Activated CD4-positive, alpha-beta T cell treated with anti-CD3 and anti-CD28 coated beads, Interleukin-2, Interleukin-4, amounts not matched to agents 100 ng/mL and 50 ng/mL, durations not matched to agents 16 hours and 8 hours (primary cell): ENCODE data around the gene CD248.
"Not testable (repeated sequence)": the region's sequence is repeated elsewhere in the genome, so short reads cannot be mapped to it uniquely, and the experiment has no call there.

Source experiments
- DNase-seq: peaks from one replicate; pipeline ENCODE4 v3.0.0-alpha.2; 2020; ENCODE audit warnings: low spot score

Gene CD248, protein sequence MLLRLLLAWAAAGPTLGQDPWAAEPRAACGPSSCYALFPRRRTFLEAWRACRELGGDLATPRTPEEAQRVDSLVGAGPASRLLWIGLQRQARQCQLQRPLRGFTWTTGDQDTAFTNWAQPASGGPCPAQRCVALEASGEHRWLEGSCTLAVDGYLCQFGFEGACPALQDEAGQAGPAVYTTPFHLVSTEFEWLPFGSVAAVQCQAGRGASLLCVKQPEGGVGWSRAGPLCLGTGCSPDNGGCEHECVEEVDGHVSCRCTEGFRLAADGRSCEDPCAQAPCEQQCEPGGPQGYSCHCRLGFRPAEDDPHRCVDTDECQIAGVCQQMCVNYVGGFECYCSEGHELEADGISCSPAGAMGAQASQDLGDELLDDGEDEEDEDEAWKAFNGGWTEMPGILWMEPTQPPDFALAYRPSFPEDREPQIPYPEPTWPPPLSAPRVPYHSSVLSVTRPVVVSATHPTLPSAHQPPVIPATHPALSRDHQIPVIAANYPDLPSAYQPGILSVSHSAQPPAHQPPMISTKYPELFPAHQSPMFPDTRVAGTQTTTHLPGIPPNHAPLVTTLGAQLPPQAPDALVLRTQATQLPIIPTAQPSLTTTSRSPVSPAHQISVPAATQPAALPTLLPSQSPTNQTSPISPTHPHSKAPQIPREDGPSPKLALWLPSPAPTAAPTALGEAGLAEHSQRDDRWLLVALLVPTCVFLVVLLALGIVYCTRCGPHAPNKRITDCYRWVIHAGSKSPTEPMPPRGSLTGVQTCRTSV

DNA sequence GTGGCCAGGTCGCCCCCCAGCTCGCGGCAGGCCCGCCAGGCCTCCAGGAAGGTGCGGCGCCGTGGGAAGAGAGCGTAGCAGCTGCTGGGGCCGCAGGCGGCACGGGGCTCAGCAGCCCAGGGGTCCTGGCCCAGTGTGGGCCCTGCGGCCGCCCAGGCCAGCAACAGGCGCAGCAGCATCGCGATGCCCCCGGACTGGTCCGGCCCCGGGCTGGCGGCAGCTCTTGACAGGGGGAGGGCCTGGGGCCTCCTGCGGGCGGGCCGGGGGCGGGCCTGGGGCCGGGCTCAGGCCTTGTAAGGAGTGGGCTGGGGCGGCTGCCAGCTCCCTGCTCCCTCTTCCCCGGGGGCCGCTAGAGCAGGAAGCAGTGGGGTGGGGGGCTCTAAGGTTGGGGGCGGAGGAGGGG lies at the start of gene CD248:
Gene CD248, minus strand, starts transcription at position 196 of the 403 bp plus-strand sequence. Its CDS starts 17 bp downstream, at position 179.
- DNase-seq = no peak

DNA sequence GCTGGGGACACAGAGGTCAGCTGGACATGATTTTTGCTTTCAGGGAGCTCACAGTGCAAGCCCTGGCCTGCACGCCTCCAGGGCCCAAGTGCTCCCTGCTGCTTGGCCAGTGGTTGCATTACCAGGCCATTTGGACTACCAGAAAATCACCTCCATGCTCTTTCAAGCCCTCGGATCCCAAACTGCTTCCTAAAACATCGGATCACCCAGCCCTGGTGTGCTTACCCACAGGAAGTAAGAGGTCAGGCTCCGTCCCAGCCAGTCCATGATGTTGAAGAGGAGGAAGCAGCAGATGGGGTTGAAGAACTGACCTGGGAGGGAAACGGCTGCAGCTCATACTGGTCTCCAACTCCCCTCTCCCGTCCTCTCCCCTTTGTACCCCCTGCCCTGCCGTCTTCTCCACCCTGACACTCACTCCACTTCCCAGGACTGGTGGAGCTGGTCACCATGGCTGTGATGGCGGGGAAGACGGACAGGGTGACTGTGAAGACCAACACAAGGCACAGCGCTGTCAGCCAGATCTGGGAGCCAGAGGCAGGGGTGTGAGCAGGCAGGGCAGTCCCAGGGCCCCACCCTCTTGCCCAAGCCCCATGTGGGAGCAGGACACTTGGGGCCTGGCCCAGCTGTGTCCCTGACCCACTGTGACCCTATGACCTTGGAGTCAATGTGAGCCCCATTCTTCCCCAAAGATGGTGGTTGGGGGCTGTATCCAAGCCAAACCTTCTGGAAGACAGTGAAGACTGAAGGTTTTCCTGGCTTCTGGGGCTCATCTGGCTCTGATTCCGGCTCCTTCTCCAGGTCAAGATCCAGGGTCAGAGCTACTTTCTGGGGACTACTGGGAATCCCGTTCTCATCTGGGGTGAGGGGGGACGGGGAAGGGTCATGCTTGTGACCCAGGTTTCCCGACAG lies 49.1 kb upstream of the CD248 start:
- DNase-seq = no peak

DNA sequence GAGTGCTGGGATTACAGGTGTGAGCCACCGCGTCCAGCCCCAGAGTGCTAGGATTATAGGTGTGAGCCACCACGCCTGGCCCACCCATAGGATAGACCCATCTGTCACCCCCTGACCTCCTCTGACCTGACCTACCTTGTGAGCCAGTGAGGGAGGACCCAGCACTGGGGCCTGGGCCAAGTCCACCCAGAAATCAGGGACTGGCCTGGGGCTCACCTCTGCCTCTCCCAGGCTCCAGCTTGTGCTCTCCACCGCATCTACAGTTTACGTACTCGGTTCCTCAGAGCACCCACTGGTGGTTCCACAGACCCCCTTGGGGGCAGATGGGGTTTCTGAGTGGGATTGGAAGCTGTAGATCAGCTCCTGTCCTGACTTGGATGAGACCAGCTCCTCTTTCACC lies 48.3 kb upstream of the CD248 start:
- no peak for DNase-seq

DNA sequence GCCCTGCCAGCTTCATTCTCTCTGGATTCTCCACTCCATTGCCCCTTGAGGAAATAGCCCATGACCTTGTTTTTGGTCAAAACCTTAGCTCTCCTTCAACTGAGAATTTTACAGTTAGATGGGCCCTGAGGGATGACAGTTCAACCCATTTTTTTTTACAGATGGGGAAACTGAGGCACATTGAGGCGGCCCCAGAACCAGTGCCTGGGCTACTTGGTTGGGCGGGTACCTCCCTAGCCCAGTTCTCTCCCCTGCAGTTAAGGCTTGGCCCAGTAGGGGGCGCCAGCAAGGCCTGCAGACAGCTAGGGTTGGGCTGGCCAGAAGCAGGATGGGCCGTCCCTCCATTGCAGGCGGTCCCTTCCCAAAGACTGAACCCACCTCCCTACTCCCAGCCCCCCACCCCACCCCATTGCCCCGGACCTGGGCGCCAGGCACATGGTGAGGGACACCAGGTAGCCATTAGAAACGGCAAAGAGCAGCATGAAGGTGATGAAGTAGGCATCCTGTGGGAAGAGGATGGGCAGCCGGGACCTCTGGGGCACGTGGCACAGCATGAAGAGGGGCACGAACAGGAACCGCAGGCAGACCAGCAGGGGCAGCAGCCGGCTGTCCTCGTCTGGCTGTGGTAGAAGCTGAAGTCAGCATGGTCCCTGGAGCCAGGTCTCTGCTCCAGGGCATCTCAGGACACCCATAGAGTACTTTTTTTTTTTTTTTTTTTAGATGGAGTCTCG lies 47.1 kb upstream of the CD248 start:
- peak; percentile 82 for DNase-seq

DNA sequence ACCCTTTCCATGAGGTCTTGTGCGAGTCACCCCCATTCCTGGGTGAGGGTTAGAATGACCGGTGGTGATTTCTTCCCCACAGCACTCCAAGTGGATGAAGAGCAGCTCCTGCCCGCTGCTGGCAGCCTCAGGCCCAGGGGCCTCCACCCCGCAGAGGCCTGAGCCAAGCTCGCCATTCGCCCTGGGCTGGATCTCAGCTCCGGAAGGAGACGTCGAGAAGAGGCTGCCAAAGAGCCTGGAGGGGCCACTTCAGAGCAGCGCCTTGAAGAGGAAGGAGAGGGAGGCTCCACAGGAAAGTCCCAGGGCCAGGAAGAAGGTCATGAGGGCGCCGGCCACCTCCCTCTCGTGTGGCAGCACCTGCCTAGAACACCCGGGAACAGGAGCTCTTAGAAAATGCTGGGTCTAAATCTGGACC lies 46.4 kb upstream of the CD248 start:
- no peak for DNase-seq

DNA sequence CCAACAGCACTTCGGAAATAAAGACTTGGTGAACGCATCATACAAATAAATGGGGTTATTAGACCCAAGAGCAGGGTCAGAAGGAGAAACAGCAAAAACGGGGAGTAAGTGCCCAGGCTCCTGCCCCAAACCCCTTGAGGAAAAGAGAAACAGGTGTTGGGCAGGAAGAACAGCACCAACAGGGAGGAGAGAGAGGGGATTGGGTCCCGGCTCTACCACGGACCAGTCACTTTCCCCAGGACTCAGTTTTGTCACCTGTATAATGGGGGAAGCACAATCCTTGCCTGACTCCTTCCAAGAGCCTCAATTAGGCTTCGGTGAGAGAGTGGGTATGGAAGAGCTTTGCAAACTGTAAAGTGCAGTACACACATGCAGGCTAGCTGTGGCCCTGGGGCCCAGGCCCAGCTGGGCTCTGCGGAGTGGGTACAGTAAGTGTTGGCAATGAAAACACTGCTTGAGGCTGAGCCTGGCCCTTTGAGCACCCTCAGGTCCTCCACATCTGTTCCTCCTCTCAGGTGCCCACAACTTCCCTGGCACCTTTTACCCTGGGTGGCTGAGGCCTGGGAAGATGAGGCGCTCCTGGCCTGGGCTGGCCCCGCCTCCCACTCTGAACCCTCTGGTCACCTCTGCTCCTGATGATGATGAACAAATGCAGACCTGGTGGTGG lies 45.8 kb upstream of the CD248 start:
- DNase-seq = no peak

DNA sequence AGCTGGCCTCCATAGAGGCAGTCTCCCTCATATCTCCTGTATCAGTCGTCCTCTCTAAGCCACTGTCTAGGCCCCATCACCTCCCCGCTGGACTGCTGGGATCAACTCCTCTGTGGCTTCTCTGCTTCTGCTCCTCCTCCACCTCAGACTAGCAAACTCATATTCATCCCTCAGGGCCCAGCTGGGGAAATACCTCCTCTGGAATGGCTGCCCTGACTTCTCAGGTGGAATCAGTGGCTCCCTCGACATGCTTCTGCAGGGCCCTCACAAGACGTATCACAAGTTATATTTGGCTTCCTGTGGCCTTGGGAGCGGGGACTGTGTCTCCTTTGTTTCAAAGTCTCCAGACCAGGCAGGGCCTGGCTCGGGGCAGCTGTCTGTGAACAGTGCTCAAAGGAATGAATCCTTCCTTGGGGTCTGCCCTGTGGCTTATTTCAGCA lies 44.7 kb upstream of the CD248 start:
- DNase-seq = no peak

DNA sequence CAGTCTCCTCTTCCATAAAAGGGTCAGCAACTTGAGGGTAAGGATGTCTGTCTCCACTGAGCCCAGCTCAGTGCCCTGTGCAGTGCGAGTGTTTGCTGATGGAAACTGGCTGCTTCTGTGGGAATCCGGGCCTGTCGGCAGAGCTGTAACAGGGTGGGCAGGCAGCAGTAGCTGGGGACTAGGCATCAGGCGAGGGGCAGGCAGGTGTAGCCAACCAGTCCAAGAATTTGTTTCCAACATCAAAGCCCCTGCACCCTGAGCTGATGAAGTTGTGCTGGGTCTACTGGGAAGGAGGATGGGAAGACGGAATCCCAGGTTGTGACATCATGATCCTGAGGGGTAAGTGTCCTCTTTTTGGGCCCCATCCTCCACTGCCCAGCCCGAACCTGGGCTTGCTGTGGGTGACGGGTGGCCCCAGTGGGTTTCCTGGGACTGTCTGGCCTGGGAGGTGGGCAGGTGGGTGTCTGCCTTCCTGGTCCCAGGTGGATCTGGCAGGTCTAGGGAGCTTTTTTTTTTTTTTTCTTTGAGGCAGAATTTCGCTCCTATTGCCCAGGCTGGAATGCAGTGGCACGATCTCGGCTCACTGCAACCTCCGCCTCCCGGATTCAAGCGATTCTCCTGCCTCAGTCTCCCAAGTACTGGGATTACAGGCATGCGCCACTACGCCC lies 43.7 kb upstream of the CD248 start:
- no peak for DNase-seq

DNA sequence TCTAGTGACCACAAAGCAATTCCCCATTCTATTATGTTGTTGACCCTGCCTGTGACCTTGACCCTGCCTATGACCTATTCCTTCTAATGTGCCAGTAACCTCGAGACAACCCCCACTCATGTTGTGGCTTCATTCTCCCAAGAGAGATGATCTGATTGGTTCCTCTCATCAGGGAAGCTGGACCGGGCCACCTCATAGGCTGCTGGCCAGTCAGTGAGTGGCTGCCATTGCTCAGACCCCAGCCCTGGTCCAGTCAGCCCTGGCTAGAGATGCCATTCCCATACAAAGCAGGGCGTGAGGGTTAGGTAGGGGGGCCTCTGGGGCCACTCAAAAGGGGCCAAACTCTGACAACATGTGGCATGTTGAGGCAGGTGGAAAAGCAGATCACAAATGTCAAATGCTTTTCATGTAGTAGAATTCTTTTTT lies 42.8 kb upstream of the CD248 start:
- DNase-seq = no peak

DNA sequence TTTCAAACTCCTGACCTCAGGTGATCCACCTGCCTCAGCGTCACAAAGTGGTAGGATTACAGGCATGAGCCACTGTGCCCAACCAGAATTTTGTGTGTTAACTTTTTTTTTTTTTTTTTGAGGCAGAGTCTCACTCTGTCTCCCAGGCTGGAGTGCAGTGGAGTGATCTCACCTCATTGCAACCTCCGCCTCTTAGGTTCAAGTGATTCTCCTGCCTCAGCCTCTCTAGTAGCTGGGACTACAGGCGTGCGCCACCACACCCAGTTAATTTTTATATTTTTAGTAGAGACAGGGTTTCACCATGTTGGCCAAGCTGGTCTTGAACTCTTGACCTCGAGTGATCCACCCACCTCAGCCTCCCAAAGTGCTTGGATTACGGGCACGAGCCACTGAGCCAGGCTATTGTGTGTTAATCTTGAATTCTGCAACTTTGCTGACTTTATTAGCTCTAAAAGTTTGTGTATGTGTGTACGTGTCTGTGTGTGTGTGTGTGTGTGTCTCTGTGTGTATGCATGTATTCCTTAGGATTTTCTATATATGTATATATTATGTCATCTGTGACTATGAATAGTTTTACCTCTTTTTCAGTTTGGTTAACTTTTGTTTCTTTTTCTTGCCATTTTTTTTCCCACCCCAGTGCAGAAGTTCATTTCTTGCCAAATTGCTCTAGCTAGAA lies 33.9 kb upstream of the CD248 start:
- DNase-seq = not testable (repeated sequence)

DNA sequence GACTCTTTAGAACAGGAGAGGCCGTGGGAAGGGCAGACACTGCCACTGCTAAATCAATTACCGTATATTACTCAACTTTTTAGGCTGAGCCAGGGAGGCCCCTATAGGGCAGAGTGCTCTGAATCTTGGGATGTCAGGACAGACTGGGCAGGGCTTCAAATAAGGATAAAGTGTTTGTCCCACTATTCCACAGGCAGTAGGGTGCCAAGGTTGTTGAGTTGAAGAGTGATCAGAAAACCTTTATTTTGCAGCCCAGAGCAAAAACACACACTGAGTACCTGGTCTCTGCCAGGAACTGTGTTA lies 32.2 kb upstream of the CD248 start:
- no peak for DNase-seq

DNA sequence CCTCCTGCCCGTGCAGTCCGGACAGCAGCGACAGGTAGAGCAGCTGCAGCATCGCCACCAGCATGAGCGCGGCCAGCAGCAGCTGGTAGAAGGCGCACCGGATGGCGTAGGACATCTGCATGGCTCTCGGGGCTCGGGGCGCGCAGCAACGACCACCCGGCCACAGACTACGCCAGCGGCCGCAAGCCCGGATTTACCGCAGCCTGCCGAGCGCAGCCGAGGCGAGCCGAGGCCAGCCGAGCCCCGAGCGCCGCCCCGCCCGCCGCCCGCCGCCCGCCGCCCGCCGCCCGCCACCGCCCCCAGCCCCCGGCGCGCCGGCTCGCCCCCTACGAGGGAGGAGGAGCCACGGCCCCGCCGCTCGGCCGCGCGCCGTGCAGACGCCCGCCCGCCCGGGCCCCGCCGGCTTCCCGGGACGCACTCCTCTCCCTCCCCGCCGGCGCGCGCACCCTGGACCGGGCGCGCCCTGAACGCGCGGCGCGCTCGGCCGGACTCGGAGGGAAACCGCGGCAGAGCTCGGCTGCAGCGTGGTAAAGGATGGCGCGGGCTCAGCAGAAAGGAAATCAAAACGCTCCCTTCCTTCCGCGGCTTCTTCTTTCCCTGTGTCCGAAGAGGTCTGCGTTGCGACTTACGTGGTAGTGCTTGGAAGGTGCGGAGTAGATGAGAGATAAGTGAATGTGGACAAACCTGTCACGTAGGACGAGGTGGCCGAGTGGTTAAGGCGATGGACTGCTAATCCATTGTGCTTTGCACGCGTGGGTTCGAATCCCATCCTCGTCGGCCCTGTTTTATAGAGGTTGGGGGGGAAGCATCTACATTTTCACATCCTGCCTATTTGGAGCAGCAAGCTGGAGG lies 30.8 kb upstream of the CD248 start, which contains the start of gene B4GAT1:
Gene B4GAT1, minus strand, starts transcription at position 205 of the 852 bp plus-strand sequence. Its CDS starts 84 bp downstream, at position 121.
- DNase-seq = peak; percentile 91

DNA sequence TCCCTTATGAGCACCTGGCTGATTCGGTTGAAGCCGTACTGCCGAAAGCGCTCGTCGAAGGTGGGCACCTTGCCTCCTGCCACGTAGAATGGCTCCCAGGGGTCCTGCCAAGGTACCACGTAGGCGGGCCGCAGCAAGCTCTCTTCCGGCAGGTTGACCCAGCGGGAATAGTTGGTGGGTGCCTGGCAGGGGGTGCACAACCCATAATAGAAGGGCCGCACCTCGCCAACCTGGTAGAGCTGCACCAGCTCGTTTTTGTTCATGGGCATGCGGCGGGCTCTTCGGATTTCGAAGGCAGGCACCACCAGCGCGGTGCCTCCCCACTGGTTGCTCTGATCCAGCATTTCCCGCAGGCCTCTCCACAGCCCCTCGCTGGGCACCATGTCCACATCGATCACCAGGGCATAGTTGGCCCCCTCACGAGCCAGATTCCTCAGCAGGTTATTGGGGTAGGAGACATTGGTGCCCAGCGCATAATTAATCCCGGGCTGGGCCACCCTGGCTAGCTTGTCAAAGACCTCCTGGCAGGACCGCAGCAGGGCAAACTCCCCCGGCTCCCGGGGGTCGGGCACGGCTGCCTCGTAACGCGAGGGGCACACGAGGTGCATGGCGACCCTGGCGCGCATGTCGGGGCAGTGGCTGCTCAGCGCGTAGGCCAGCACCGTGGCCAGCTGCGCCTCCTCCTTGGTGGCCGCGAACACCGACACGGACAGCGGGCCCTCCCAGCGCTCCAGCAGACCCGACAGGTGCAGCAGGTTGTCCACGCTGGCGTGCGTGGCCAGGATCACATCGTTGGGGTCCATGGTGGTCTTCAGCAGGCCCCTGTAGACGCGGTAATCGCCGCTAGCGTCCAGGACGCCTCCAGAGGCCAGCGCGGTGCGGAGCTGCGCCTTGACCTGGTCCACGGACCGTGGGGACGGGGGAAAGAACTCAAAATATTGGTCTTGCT lies 29.9 kb upstream of the CD248 start:
- no peak for DNase-seq

DNA sequence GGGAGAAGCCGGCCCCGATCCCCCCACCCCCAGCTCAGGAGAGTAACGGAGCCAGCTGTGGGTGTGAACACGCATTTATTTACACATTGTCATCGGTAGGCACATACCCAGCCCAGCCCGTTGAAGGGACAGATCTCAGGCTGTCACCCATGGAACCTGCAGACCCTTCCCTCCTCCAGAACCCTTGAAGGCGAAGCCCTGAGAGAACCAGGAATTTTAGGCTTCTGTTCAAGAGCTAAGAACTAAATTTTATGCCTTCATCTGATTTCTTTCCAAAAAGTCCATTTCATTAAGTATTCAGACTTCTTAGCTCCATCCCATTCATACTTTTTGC lies 28.4 kb upstream of the CD248 start:
- no peak for DNase-seq

DNA sequence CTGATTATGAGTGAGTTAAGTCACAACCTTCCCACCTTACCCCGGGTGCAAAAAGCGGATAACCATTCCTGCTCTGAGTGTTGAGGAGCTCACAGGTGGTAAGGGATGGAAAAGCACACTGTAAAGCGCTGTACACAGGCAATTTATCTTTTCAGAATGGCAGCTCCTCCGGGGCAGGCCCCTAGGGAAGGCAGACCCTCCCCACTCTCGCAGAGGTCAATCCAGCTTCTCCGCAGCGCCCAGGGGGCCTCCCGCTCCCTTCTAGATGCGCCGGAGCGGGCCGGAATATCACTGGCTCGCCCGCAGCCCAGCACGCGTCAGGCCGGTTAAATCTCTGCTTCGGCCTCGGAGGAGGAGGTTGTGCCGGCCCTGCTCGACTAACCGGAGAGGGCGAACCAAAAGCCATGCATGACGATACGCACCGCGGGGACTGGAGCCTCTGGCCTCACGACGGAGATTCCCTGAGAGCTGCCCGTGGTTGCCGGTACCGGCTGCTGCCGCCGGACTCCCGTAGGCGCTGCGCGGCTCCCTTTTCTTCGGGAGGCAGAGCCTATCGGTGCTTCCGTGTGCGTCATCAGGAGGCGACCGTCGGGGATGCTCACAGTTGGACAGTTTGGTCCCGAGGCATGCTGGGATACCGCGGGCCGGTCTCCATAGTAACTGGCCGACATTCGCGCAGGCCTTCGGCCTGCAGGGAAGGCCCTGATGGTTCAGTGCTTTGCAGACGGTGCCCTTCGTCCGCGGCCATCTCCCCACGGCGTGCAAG lies 27.9 kb upstream of the CD248 start, which contains the start of gene BRMS1:
Gene BRMS1, minus strand, starts transcription at position 555 of the 766 bp plus-strand sequence. CDS start 2,870 bp downstream, outside the sequence.
- peak; percentile 98 for DNase-seq

DNA sequence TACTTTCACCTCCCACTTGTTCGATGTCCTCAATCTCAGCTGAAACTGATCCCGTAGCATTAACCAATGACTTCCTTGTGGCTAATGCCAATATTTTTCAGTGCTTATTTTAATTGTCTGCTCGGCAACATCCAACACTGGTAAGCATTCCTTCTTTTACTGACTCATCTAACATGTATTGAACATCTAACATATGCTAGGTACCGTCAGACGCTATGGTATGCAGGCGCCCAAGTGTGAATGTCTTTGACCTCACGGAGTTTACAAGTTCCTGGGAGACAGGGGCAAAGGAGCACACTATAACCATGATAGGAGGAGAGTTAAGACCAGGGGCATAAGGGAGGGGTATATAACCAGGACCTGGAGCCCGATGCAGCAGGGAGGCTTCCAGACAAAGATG lies 26.3 kb upstream of the CD248 start:
- no peak for DNase-seq
